22Rv1 (cell line): ENCODE measurements around the gene POGK.

Experiments
- H3K27ac ChIP-seq: fragments of 450-650 bp; 2 replicates; pipeline ENCODE4 v1.5.1; 2017
- CTCF ChIP-seq: fragments of 450-650 bp; IDR thresholded peaks from 2 replicates; pipeline ENCODE4 v1.5.1; 2017; ENCODE audit warnings: mild to moderate bottlenecking
- ZFX ChIP-seq: fragments of 450-650 bp; IDR thresholded peaks from 2 replicates; pipeline ENCODE4 v1.6.1; 2017; ENCODE audit warnings: antibody characterized with exemption, borderline replicate concordance

The POGK gene

GRCh38 chr1:166843322-166843721 is 4.0 kb downstream of the POGK start:
- no peak overlapping the region for H3K27ac ChIP-seq
- TF ChIP-seq ZFX, result no peak
- no peak for TF ChIP-seq CTCF

DNA sequence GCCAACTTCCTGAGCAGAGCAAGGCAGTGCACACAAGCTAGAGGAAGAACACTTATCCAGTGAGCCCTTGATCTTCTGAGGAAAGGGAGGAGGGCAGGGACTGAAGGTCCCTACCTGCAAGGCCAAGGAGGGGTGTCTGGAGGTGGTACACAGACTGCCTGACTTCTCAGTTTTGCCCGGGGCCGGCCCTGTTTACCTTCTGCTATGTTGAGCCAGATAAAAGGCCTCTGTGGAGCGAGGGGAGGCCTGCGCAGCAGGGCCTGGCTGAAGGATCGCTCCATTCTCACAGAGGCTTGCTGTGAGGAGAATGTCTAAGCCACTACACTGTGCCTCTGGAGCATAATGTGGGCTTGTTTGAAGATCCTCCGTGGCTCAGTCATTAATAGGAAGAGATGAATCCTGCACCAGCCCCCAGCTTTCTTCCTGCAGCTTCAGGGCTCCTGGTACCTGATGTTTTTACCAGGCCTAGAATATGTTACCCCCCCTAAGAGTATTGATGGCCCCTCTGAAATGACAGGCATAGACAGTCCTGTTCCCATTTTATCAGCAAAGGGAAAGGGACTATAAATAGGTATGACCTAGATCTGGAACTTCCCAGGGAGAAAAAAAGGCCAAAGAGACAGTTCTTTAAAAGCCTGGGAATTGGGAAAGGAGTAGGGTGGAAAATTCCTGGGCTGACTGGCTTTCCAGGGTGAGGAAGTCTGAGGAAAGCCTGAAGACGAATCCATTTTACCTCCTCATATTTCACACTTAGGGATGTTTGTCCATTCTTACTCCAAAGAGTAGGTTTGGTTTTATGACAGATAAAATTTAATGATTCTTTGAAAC is 4.7 kb downstream of the POGK start:
- TF ChIP-seq ZFX, result no peak
- no peak for TF ChIP-seq CTCF
- no peak overlapping the region for H3K27ac ChIP-seq

DNA sequence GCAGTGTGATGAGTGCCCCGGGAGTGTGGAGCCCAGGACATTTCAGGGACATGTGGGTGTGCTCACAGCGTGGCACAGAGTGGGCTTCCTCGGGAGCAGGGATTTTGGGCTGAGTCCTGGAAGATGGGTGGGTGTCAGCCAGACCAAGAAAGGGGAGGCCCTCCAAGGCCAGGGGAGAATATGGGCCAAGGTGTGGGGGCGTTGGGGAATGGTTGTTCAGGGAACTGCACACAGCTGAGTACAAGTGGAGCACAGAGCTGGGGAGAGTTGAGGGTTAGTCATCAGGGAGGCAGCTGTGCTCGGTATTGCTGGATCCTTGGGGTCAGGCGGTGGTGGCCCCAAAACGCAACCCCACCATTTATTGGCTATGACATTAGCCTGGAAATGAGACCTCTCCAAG is 5.5 kb downstream of the POGK start:
- TF ChIP-seq ZFX (no peak), CTCF (no peak)
- H3K27ac ChIP-seq, result no peak overlapping the region

DNA sequence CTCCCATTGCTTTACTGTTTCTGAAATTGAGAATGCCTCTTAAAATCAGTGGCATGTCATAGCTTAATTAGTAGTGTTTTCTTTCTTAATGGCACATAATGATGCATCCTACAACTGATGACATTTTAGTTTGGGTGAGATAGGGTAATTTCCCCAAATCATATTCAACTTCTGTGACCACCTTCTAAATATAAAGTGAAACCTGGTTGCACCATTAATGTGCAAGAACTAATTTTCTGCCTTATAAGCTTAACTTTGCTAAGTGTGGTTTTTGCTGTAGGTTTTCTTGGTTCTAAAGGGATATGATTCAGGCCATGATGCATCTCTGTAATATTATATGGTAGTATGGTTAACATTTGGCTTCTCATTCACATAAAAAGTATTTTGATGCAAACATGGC is 8.9 kb downstream of the POGK start:
- H3K27ac ChIP-seq, result no peak overlapping the region
- TF ChIP-seq ZFX (no peak), CTCF (no peak)

- no peak overlapping the region for H3K27ac ChIP-seq
- TF ChIP-seq ZFX (no peak), CTCF (no peak)
Observed at GRCh38 chr1:166849135-166849534, 9.9 kb downstream of the POGK start.

- no peak for TF ChIP-seq ZFX
- TF ChIP-seq CTCF, result no peak
- no peak overlapping the region for H3K27ac ChIP-seq
Observed at GRCh38 chr1:166852918-166853317, 13.6 kb downstream of the POGK start.

GRCh38 chr1:166855558-166855957 is 16.3 kb downstream of the POGK start:
- TF ChIP-seq ZFX (no peak), CTCF (no peak)
- 0 out of 2 replicates have a peak overlapping the region, but pooled peaks have one; percentile 1 for H3K27ac ChIP-seq
